ENCODE data around the gene CYP4F22.
A peak's percentile ranks its signal among the peaks of the same experiment; 100 is the strongest.
"Not testable (repeated sequence)": the region's sequence is repeated elsewhere in the genome, so short reads cannot be mapped to it uniquely, and the experiment has no call there.

Gene CYP4F22

DNA sequence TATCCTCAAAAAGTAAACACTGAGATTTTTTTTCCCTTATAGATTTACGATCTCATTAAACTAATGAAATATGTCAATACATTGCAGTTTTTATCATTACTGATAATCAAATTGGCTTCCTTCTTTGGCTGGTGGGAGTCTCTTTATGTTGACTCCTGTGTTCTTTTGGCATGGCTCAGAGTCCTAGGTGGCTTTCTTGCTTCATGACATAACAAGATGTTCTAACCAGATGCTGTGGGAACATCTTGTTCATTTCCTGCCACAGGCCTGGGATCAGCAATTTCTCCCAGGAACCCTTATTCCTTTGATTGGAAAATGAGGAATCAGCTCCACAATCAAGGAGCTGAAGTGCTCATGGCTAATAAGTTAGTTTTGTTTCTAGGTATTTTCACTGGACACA, 13.2 kb upstream of the CYP4F22 start:
- no peak for DNase-seq

DNA sequence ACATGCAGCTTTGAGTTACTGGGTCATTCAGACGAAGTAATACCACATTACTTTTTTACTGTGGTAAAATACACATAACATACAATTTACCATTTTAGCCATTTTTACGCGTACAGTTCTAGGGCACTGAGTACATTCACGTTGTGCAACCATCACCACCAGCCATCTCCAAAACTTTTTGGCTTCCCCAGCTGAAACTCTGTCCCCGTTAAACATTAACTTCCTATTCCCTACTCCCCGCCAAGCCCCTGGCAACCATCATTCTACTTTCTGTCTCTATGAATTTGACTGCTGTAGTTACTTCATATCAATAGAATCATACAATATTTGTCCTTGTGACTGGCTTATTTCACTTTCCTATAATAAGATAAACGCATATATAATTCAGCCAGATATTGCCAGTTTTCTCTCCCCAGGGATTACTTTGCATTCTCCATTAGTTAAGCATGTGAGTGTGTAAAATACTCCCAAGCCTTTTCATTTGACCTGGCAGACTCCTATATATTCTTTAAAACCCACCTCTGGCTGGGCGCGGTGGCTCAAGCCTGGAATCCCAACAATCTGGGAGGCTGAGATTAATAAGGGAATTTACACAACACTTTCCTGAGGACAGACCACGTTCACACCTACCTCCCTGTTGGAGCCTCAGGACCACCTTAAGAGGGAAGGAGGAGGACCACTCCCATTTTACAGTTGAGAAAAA, 10.0 kb upstream of the CYP4F22 start:
- DNase-seq = no peak

DNA sequence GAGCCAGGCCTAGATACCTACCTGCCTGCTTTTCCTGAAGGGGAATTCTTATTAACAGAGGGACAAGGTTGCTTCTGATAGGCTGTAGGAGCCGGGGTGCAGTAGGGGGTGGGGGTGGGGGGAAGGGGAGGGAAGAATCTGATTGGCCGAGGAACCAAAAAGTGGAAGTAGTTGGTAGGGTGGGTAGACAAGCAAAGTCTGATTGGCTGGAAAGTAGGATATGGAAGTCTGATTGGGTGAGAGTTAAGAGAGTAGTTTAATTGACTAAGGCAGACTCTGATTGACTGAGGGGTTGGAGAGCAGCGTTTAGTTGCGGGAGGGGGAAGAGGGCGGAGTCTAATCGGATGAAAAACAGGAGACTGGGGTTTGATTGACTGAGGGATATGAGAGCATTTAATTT, 9.4 kb upstream of the CYP4F22 start:
- no peak for DNase-seq

DNA sequence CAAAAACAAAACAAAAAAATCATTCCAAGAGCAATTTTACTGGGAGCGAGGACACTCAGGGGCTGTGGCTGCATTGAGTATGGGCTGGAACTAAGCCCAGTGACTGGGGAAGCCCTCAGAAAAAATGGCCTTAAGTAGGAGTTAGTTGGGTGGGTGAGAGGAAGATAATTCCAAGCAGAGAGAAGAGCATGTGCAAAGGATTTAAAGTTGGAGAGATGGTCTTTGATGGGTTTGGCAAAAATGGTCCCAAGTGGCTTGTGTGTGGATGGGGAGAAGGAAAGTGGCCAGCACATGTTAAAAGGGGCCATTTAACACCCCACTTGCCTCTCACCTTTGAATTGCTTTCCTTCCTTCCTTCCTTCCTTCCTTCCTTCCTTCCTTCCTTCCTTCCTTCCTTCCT, 6.7 kb upstream of the CYP4F22 start:
- no peak for DNase-seq

DNA sequence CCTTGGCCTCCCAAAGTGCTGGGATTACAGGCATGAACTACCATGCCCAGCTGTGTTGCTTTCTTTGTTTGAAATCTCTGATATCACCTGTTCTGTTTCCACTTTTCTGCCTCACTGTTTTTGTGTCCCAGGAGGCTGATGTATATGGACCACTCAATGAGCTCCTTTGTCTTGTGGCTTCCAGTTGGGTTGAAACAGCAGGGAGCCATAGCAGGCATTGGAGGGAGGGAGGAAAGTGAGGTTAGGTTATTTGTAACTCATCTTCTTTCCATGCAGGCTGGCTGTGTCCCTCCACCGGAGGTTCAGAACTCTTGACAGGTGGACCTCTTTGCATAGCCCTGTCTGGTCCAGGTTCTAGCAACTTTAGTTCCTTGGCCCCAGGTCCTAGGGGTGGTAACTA, 6.1 kb upstream of the CYP4F22 start:
- no peak for DNase-seq

DNA sequence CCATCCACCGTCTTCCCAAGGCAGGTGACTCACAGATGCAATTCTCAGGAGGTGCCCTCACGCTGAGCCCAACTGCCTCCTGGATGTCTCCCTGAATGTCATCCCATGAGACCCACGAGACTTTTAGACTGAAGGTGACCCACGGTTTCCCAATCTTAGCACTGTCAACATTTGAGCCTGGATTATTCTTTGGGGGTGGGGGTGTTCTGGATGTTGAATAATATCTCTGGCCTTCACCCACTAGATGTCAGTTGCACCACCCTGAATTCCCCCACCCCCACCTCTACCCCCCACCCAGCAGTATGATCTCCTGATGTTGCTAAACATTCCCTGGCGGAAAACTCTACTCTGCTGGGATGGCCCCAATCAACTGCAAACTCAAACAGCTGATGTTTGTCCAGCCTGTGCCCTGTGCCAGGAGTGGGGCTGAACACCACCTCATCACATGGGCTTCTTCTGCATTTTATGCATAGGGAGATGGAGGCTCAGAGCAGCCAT, 2.2 kb upstream of the CYP4F22 start:
- no peak for DNase-seq

GRCh38 chr19:15507068-15508034, 974 bp upstream of the CYP4F22 start:
- no peak for DNase-seq

DNA sequence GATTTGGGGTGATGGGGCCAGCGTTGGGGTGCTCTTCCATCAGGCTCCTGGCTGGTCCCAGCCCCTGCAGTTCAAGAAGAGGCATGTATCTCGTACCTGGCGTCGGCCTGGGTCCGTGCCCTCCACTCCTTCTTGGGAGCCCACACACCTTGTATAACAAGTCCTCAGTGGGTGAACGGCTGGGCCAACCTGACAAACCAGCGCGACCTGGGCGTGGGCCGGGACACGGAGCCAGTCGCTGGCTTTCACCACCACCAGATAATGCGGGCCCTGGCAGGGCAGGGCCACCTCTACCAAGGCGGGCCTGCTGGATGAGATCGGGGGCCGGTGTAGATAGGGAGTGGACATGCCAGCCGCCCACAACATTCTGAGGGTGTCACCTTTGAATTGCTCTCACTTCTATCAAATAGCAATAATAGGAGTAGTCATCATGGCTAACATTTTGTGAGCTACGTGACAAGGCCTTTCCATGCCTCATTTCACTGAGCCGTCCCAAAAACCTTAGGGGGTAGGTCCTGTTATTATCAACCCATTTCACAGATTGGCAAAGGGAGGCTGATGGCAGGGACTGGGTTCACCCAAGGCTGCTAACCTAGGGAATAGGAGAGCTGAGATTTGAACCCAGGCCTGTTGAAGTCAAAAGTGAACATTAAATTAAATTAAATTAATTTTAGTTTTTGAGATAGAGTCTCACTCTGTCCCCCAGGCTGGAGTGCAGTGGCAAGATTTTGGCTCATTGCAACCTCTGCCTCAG, 3.5 kb downstream of the CYP4F22 start:
- no peak for DNase-seq

DNA sequence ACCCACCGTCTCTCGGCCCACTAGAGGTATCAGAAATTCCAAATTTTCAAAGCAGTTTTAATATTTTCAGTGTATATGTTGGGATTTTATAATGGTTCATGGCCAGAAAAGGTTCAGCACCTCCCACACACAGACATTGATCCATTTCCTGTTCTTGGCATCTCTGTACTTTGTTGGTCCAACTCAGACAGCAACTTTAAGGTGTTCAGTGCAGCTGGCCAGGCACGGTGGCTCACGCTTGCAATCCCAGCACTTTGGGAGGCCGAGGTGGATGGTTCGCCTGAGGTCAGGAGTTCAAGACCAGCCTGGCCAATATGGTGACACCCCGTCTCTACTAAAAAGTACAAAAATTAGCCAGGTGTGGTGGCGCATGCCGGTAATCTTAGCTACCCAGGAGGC, 6.9 kb downstream of the CYP4F22 start:
- not testable (repeated sequence) for DNase-seq

GRCh38 chr19:15516363-15516762, 8.0 kb downstream of the CYP4F22 start:
- no peak for DNase-seq

GRCh38 chr19:15517778-15518177, 9.5 kb downstream of the CYP4F22 start:
- DNase-seq = no peak

DNA sequence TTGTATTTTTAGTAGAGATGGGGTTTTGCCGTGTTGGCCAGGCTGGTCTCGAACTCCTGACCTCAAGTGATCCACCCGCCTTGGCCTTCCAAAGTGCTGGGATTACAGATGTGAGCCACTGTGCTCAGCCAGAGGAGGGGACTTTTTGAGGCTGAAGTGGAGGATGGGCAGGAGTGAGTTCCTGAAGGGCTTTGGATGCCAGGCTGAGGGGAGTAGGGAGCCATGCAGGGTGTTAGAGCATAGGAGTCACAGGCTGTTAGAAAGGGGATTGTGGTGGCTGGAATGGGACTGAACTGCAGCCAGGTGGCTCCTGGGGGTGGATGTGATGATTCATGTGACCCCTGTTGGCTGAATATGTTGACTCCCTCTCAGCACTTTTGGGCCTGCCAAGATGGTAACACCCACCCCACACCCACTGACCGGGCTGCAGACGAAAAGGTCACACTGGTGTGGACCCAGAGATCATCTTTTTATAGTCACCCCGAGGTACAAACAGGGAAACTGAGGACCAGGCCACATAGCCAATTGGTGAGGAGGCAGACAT, 11.2 kb downstream of the CYP4F22 start:
- no peak for DNase-seq

DNA sequence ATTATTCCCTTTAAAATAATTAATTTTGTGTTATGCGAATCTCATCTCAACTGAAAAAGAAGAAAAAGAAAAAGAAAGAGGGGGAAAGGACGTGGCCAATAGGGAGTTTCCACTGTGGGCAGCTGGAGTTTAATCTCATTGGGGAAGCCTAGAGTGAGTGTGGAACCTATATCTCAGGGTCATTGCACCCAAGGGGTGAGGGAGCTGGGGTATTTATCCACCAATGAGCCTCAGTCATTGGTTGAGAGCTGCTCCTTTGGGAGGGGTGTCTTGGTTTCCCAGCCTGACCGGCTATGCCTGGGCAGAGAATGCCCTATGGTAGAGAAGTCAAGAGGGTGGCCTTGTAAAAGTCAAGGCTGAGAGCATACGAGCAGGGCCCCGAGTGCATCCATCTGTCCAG, 16.5 kb downstream of the CYP4F22 start:
- DNase-seq = no peak

DNA sequence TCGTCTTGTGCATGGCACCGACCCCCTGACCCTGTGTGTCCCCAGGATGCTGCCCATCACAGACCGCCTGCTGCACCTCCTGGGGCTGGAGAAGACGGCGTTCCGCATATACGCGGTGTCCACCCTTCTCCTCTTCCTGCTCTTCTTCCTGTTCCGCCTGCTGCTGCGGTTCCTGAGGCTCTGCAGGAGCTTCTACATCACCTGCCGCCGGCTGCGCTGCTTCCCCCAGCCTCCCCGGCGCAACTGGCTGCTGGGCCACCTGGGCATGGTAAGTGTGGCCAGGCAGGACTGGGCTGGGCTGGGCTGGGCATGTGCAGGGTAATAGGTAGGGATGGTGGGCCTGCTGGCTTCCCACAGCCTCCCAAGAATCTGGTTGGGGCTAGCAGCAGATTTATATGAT, 17.0 kb downstream of the CYP4F22 start:
- DNase-seq = no peak

DNA sequence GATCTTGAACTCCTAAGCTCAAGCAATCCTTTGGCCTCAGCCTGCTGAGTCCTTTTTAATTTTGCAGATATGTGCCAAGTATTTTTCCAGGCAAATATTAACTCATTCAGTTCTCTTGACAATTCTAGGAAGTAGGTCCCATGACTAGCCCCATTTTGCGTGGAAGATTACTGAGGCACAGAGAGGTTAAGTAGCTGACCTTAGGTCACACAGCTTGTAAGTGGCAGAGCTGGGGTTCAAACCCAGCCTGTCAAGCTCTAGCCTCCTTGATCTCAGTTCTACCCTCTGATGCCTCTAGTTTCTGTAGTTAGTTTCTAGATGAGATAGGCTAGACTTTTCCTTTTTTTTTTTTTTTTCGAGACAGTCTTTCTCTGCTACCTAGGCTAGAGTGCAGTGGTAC, 18.1 kb downstream of the CYP4F22 start:
- no peak for DNase-seq

DNA sequence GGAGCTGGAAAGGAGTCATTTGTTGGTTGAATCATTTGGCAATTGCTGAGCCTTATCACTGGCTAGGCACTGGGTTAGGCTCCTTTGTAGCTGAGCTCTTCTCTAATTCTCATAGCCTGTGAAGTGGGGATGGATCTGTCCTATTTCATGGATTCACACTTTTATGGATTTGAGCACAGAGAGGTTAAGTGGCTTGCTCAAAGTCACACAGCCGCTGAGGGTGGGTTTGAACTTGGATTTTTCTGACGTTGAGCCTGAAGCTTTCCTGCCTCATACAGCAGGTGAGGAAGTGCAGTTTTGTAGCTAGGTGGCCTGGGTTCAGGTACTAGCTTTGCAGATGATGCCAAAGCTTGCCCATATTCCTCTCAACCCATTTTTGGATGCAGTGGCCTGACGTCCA, 19.4 kb downstream of the CYP4F22 start:
- no peak for DNase-seq

DNA sequence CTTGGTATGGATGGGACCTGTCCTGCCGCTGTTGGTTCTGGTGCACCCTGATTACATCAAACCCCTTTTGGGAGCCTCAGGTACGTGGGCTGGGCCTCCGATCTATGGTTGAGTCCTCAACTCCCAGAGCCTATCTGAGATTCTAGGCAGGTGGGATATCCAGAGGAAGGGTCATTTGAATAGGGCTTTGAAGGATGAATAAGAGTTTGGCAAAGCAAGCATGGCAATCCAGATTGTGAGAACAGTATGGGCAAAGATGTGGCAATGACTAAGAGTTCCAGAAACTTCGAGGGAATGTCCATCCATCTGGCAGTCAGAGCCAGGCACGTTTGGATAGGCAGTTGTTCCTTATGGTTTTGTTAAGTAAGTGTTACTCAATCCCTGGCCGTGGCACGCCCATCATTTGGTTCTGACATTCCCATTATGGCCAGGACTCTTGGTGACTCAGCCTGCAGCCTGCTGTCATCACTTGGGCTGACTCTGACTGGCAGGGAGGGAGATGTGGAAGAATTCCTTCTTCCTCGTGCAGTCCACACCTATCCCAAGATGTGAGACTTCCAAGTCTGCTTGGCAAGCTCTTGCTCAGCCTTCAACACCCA, 21.5 kb downstream of the CYP4F22 start:
- DNase-seq = no peak

DNA sequence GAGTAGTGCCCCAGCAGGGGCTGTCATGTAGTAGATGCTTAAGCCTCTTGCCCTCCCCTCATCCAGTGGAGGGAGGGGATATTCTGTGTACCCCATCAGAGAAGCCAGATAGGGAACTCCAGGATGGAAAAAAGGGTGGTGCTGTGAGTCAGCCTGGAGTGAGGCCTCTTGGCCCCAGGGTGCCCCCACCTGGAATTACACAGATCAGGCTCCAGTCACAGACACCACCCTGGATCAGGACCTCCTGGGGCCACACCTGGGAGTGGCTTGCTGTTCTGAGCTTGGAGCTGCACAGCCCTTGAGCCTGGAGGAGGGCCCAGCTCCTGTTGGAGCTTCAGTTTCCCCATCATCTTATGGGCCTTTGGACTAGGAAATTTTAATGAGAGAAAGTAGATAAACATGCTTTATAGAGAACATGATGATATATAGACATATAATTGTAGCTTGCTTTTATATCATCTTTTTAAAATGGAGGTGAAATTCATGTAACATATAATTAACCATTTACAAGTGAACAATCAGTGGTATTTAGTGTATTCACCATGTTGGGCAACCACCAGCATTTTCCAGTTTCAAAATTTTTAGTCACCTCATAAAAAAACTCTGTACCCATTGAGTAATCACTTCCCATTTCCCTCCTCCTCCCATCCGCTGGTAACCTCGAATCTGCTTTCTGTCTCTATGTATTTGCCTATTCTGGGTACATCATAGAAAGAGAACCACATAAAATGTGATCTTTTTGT, 24.6 kb downstream of the CYP4F22 start:
- DNase-seq = peak; percentile 29

- DNase-seq = not testable (repeated sequence)
Observed at GRCh38 chr19:15533522-15533830, 25.2 kb downstream of the CYP4F22 start.

DNA sequence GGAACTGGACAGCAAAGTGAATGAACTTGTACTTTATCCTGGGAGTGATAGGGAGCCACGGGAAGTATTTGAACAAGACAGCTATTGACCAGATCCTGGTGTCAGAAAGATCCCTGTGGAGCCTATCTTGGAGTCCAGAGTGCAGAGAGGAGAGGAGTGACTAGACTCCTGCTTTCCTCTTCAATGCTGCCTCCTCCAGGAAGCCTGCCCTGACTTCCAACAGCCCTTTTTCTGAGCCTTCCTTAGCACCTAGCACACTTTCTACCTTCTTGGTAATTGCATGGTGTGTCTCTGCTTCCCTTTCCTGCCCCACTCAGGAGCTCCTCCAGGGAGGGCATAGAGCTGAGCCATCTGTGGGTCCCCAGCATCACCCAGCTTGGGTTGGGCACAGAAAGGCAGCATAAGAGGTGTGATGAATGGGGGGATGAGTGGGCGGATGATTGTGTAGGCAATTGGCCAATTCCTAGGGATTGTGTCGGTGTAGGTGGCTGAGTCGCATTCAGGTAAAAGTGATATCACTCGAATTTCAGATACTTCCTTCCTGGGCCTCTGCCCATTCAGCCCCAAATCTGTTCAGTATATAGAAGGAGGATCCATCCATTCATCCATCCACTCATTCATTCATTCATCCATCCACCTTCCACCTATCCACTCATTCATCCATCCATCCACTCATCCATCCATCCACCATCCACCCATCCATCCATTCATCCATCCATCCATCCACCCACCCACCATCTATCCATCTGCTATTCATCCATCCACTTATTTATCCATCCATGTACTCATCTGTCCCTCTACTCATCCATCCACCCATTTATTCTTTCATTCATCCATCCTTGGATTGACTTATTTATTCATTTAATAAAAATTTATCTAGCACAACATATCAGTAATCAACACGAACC, 26.9 kb downstream of the CYP4F22 start:
- no peak for DNase-seq

GRCh38 chr19:15536350-15536749, 28.0 kb downstream of the CYP4F22 start:
- DNase-seq = no peak

Measured in CD4-positive, alpha-beta T cell treated with Interleukin-17A for 4 hours (primary cell).